Measurements from ENCODE around the gene PLCH2.

DNA sequence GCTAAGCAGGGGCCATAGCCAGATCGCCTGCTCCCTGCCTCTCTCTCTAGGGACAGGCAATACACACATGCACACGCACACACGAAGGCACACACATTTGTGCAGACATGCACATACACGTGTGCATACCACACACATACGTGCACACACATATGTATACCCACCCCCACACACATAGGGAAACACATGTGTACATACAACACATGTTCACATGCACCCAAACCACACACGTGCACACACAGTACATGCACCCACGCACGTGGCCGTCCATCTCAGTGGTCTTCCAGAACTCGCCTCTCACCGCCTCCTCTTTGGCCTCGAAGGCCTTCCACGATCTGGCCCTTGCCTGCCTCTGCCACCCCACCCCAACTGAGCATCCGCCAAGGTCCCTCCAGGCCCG is 38.5 kb upstream of the PLCH2 start:
- TF ChIP-seq CTCF (IDR thresholded peaks at IDR 0.05; ENCODE audit: low read length) (no peak), EZH2 (IDR thresholded peaks at IDR 0.05; ENCODE audit: borderline replicate concordance, low read length) (no peak)
